ENCODE measurements around the gene SLC16A5.

GRCh38 chr17:75044716-75045115 is 43.0 kb upstream of the SLC16A5 start:
- TF ChIP-seq CTCF (IDR thresholded peaks at IDR 0.05), result no peak
- TF ChIP-seq EP300 (IDR thresholded peaks at IDR 0.05), result no peak
- TF ChIP-seq POLR2A (IDR thresholded peaks at IDR 0.05), result no peak
